ENCODE measurements around the gene AMDHD1. TPM values are rescaled to one million over a fixed set of nuclear protein-coding genes. Genes with fewer than 3 reads are reported as not detected.

AMDHD1 gene
- polyA plus RNA-seq, 3 donors = 0.43 to 1.9 (median 1.0) TPM

- WGBS (ENCODE audit: insufficient coverage) = 99% methylated on average over 6 of the region's 11 CpGs
- H4K20me1 ChIP-seq (ENCODE audit: insufficient read depth, low read length) = no peaks in the 10 kb centered on the region
- no peak overlapping the region for H3K4me3 ChIP-seq (replicated peaks in 1 of 3; ENCODE audit: low read depth in 2 of 3, low read length in 3 of 3)
Measured at GRCh38 chr12:95988506-95989275, 45.6 kb downstream of the AMDHD1 start.

More at GRCh38 chr12:95988506-95989275, 45.6 kb downstream of the AMDHD1 start:
- no peaks in the 10 kb centered on the region for H3K4me1 ChIP-seq (ENCODE audit: control insufficient read depth in 1 of 2, insufficient read depth in 2 of 2, low read length in 2 of 2)
- Mint-ChIP-seq H3K4me1 (peaks cover 10% of the 10 kb centered on the region), H3K4me3 (no peak overlapping the region), H3K27ac (peak overlapping the region in 3 of 7 donors; percentile 21 to 70 (median 36)), H3K9me3 (no peaks in the 10 kb centered on the region), H3K27me3 (ENCODE audit: low read depth in 3 of 3) (no peaks in the 10 kb centered on the region), H3K36me3 (peaks cover 76 to 90% of the 10 kb centered on the region in 2 donors)
- DNase-seq = no peak
- H3K36me3 ChIP-seq (replicated peaks in 1 of 2; ENCODE audit: control insufficient read depth in 1 of 2, insufficient read depth in 2 of 2, low read length in 2 of 2) = peaks cover 75 to 99% of the 10 kb centered on the region in 2 donors
- H3K9ac ChIP-seq (ENCODE audit: insufficient read depth, low read length, poor library complexity, severe bottlenecking) = no peak overlapping the region
- H3K79me2 ChIP-seq (ENCODE audit: insufficient read depth, low read length) = peaks cover 5% of the 10 kb centered on the region
- H3K9me3 ChIP-seq (replicated peaks in 1 of 2; ENCODE audit: control insufficient read depth in 1 of 2, insufficient read depth in 1 of 2, low read length in 2 of 2) = no peaks in the 10 kb centered on the region
- no peaks in the 10 kb centered on the region for H3K27me3 ChIP-seq (ENCODE audit: control insufficient read depth in 2 of 2, insufficient read depth in 2 of 2, low read length in 2 of 2)
- intact Hi-C loops (cut with micrococcal nuclease) = no loop called here
- no peak for TF ChIP-seq CTCF (IDR thresholded peaks at IDR 0.05)
- no peak overlapping the region for H2AFZ ChIP-seq (ENCODE audit: insufficient read depth, low read depth, low read length, poor library complexity, severe bottlenecking)
- H3K27ac ChIP-seq (ENCODE audit: low read depth in 1 of 2, low read length in 2 of 2) = no peak overlapping the region
- H3K4me2 ChIP-seq (replicated peaks; ENCODE audit: extremely low read depth, low read length, poor library complexity, severe bottlenecking) = no peak overlapping the region
